ENCODE data around the gene HOXC9.
"Not testable (repeated sequence)": the region's sequence is repeated elsewhere in the genome, so short reads cannot be mapped to it uniquely, and the experiment has no call there.

The HOXC9 gene

GRCh38 chr12:54030442-54030801 is 30.5 kb downstream of the HOXC9 start:
- no peak for DNase-seq

- DNase-seq, result no peak
These were observed 31.0 kb downstream of the HOXC9 start for GRCh38 chr12:54030889-54031471.

- DNase-seq, result no peak
These were observed 31.5 kb downstream of the HOXC9 start for GRCh38 chr12:54031480-54031879.

GRCh38 chr12:54032086-54032619 is 32.2 kb downstream of the HOXC9 start:
- no peak for DNase-seq

GRCh38 chr12:54032627-54033100 is 32.7 kb downstream of the HOXC9 start, which contains the start of gene HOXC5:
Gene HOXC5 (plus strand): TSS chr12:54033050. CDS start chr12:54033123, 73 bp downstream.
- no peak for DNase-seq

- DNase-seq, result no peak
These were observed 33.4 kb downstream of the HOXC9 start for GRCh38 chr12:54033106-54033979.

- no peak for DNase-seq
These were observed 34.2 kb downstream of the HOXC9 start for GRCh38 chr12:54033980-54034784.

- DNase-seq, result no peak
These were observed 34.9 kb downstream of the HOXC9 start for GRCh38 chr12:54034785-54035310.

GRCh38 chr12:54035568-54036264 is 35.8 kb downstream of the HOXC9 start:
- DNase-seq, result no peak

GRCh38 chr12:54036620-54037359 is 36.8 kb downstream of the HOXC9 start:
- no peak for DNase-seq

GRCh38 chr12:54037360-54038283 is 37.7 kb downstream of the HOXC9 start:
- no peak for DNase-seq

GRCh38 chr12:54038284-54038870 is 38.4 kb downstream of the HOXC9 start:
- DNase-seq, result no peak

GRCh38 chr12:54038871-54039414 is 39.0 kb downstream of the HOXC9 start:
- DNase-seq, result no peak

- no peak for DNase-seq
These were observed 39.6 kb downstream of the HOXC9 start for GRCh38 chr12:54039417-54040147.

GRCh38 chr12:54040148-54040494 is 40.2 kb downstream of the HOXC9 start:
- no peak for DNase-seq

- DNase-seq, result no peak
These were observed 40.7 kb downstream of the HOXC9 start for GRCh38 chr12:54040648-54041047.

- DNase-seq, result no peak
These were observed 41.2 kb downstream of the HOXC9 start for GRCh38 chr12:54041097-54041690.

GRCh38 chr12:54042033-54042432 is 42.1 kb downstream of the HOXC9 start:
- not testable (repeated sequence) for DNase-seq
